ENCODE data around the gene IFNAR1. TPM values are rescaled to one million over a fixed set of nuclear protein-coding genes. Genes with fewer than 3 reads are reported as not detected.

The IFNAR1 gene
- total and polyA plus RNA-seq, 2 experiments from 2014 or later, result 26.9 to 33.4 TPM

DNA sequence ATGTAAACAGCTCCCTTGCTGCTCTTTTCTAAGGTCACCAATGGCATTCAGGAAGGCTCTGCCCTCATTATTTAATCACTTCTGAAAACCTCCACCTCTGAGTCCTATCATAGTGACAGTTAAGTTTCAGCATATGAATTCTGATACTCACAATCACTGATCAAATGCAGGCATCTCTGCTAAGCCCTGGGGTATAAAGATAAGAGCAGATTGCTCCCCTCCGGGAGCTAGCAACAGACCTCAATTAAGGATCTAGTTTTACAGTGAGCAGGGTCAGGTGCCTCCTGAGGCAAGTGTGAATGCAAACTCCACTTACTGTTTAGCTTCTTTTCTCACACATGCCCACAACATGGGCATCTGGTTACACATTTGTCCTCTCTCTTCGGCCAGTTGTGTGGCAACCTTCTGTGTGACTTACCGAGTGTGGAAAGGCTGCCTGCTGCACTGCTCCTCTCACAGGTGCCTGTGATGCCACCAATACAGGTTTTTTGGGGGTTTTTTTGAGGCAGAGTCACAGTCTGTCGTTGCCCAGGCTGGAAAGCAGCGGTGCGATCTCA is 43.6 kb upstream of the IFNAR1 start:
- H3K4me2 ChIP-seq, result no peak overlapping the region
- H3K9me2 ChIP-seq (replicated peaks; ENCODE audit: insufficient read depth), result no peaks in the 10 kb centered on the region
- no peaks in the 10 kb centered on the region for H3K79me2 ChIP-seq
- H2AFZ ChIP-seq, result no peak overlapping the region
- H4K20me1 ChIP-seq (ENCODE audit: insufficient read depth, poor library complexity, severe bottlenecking), result no peaks in the 10 kb centered on the region
- WGBS (ENCODE audit: low lambda C conversion rate, missing lambda C conversion rate), result 78% methylated on average over 6 of the region's 6 CpGs
- no peak for TF ChIP-seq EZH2phosphoT487 (IDR thresholded peaks at IDR 0.05; ENCODE audit: low read depth, severe bottlenecking, unreplicated experiment)
- TF ChIP-seq CTCF (IDR thresholded peaks at IDR 0.05; ENCODE audit: poor library complexity), result no peak
- no peak for TF ChIP-seq EZH2 (IDR thresholded peaks at IDR 0.05; ENCODE audit: borderline replicate concordance)
- no peak for DNase-seq (ENCODE audit: low spot score)
- no peaks in the 10 kb centered on the region for H3K36me3 ChIP-seq (replicated peaks; ENCODE audit: insufficient read depth, low read depth)
- H3K27ac ChIP-seq, result no peak overlapping the region
- no peaks in the 10 kb centered on the region for H3K4me1 ChIP-seq (ENCODE audit: insufficient read depth)
- H3K9me3 ChIP-seq (ENCODE audit: low read depth), result no peaks in the 10 kb centered on the region
- no peaks in the 10 kb centered on the region for H3K27me3 ChIP-seq
- no peak overlapping the region for H3K4me3 ChIP-seq

- no peaks in the 10 kb centered on the region for H3K36me3 ChIP-seq (replicated peaks; ENCODE audit: insufficient read depth, low read depth)
- H3K79me2 ChIP-seq, result no peaks in the 10 kb centered on the region
- H4K20me1 ChIP-seq (ENCODE audit: insufficient read depth, poor library complexity, severe bottlenecking), result no peaks in the 10 kb centered on the region
- H3K27ac ChIP-seq, result no peak overlapping the region
- H3K9me2 ChIP-seq (replicated peaks; ENCODE audit: insufficient read depth), result no peaks in the 10 kb centered on the region
- H3K27me3 ChIP-seq, result no peaks in the 10 kb centered on the region
- no peak overlapping the region for H2AFZ ChIP-seq
- no peaks in the 10 kb centered on the region for H3K9me3 ChIP-seq (ENCODE audit: low read depth)
- H3K4me2 ChIP-seq, result no peak overlapping the region
- no peak overlapping the region for H3K4me3 ChIP-seq
- TF ChIP-seq CTCF (IDR thresholded peaks at IDR 0.05; ENCODE audit: poor library complexity) (no peak), EZH2phosphoT487 (IDR thresholded peaks at IDR 0.05; ENCODE audit: low read depth, severe bottlenecking, unreplicated experiment) (no peak), EZH2 (IDR thresholded peaks at IDR 0.05; ENCODE audit: borderline replicate concordance) (no peak)
- peaks cover 3% of the 10 kb centered on the region for H3K4me1 ChIP-seq (ENCODE audit: insufficient read depth)
- no peak for DNase-seq (ENCODE audit: low spot score)
- WGBS (ENCODE audit: low lambda C conversion rate, missing lambda C conversion rate), result 95% methylated on average over 5 of the region's 5 CpGs
Observed at GRCh38 chr21:33283203-33283602, 41.6 kb upstream of the IFNAR1 start.

DNA sequence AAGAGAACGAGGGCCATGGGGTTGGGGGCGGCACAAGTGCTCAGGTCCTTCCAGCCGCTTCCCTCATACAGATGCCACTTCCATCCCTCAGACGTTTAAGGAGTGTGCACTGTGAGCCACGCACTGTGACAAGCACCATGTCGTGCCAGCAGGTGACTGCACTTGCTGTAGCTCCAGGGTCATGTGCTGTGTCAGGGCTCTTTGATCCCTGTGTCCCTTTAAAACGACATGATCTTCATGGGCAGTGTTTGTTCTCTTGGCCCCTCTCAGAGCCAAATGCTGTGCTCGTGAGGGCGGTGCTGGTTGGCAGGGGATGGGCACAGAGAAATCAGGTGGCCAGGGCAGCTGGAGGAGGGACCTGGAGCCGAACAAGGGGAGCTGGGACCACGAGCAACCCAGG is 38.7 kb upstream of the IFNAR1 start:
- Histone ChIP-seq H2AFZ (no peak overlapping the region), H3K27ac (no peak overlapping the region), H3K9me2 (replicated peaks; ENCODE audit: insufficient read depth) (no peaks in the 10 kb centered on the region), H3K4me2 (no peak overlapping the region), H3K79me2 (no peaks in the 10 kb centered on the region), H3K4me3 (no peak overlapping the region), H3K36me3 (replicated peaks; ENCODE audit: insufficient read depth, low read depth) (no peaks in the 10 kb centered on the region), H3K27me3 (no peaks in the 10 kb centered on the region), H4K20me1 (ENCODE audit: insufficient read depth, poor library complexity, severe bottlenecking) (no peaks in the 10 kb centered on the region), H3K9me3 (ENCODE audit: low read depth) (no peaks in the 10 kb centered on the region), H3K4me1 (ENCODE audit: insufficient read depth) (peaks cover 3% of the 10 kb centered on the region)
- DNase-seq (ENCODE audit: low spot score), result no peak
- TF ChIP-seq EZH2phosphoT487 (IDR thresholded peaks at IDR 0.05; ENCODE audit: low read depth, severe bottlenecking, unreplicated experiment) (no peak), EZH2 (IDR thresholded peaks at IDR 0.05; ENCODE audit: borderline replicate concordance) (no peak), CTCF (IDR thresholded peaks at IDR 0.05; ENCODE audit: poor library complexity) (no peak)
- WGBS (ENCODE audit: low lambda C conversion rate, missing lambda C conversion rate), result 86% methylated on average over 11 of the region's 11 CpGs

All from hepatocyte (in vitro differentiated cells).